ENCODE results near the gene ST6GALNAC1.

DNA sequence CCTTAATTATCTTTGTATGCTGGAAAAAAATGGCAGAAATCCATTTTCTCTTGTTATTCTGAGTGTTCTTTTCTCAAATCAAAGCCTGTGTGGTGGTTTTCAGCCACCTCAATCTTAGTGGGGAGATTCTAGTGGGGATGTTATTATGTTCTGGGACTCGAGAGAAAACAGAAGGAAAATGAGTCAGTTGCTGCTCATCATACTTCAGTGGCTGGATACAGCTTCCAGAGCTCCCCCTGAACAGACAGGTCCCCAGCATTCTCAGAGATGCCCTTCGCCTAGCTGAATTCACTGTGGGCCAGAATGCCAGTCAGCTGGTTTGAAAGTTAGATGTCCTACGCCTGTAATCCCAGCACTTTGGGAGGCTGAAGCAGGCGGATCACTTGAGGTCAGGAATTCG lies 8.5 kb downstream of the ST6GALNAC1 start:
- TF ChIP-seq, protein P1, sequence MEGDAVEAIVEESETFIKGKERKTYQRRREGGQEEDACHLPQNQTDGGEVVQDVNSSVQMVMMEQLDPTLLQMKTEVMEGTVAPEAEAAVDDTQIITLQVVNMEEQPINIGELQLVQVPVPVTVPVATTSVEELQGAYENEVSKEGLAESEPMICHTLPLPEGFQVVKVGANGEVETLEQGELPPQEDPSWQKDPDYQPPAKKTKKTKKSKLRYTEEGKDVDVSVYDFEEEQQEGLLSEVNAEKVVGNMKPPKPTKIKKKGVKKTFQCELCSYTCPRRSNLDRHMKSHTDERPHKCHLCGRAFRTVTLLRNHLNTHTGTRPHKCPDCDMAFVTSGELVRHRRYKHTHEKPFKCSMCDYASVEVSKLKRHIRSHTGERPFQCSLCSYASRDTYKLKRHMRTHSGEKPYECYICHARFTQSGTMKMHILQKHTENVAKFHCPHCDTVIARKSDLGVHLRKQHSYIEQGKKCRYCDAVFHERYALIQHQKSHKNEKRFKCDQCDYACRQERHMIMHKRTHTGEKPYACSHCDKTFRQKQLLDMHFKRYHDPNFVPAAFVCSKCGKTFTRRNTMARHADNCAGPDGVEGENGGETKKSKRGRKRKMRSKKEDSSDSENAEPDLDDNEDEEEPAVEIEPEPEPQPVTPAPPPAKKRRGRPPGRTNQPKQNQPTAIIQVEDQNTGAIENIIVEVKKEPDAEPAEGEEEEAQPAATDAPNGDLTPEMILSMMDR (conservative IDR thresholded peaks at IDR 0.05): no peak
- TF ChIP-seq ZFX (IDR thresholded peaks at IDR 0.05): no peak

Measured in C4-2B (cell line).